ENCODE data around the gene STK38L.

Gene STK38L

GRCh38 chr12:27284021-27284420 is 39.9 kb downstream of the STK38L start:
- no peak overlapping the region for H3K4me3 ChIP-seq (ENCODE audit: low read depth, low read length)
- no peak for DNase-seq (ENCODE audit: low read depth)
- TF ChIP-seq, protein P1, sequence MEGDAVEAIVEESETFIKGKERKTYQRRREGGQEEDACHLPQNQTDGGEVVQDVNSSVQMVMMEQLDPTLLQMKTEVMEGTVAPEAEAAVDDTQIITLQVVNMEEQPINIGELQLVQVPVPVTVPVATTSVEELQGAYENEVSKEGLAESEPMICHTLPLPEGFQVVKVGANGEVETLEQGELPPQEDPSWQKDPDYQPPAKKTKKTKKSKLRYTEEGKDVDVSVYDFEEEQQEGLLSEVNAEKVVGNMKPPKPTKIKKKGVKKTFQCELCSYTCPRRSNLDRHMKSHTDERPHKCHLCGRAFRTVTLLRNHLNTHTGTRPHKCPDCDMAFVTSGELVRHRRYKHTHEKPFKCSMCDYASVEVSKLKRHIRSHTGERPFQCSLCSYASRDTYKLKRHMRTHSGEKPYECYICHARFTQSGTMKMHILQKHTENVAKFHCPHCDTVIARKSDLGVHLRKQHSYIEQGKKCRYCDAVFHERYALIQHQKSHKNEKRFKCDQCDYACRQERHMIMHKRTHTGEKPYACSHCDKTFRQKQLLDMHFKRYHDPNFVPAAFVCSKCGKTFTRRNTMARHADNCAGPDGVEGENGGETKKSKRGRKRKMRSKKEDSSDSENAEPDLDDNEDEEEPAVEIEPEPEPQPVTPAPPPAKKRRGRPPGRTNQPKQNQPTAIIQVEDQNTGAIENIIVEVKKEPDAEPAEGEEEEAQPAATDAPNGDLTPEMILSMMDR (IDR thresholded peaks at IDR 0.05; ENCODE audit: control insufficient read depth, extremely low read depth, insufficient read depth): no peak

DNA sequence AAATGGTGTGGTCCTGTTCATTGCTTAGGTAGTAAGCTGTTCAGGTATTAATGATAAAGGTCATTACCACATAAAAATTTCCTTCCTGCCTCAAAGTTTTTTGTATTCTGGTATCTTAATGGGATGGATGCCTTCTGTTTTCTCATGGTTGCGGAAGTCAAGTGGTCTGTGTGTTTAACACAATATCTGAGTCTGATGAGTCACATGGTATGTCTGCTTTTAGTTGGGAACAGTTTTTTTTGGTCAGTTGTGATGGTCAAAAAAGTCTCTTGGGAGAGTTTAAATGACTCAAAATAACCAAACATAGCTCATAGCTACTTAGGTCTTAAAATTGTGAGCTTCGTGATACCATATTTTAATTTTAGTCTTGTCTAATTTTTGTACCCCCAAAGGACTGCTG is 40.7 kb downstream of the STK38L start:
- TF ChIP-seq, protein P1 (IDR thresholded peaks at IDR 0.05; ENCODE audit: control insufficient read depth, extremely low read depth, insufficient read depth): no peak
- no peak overlapping the region for H3K4me3 ChIP-seq (ENCODE audit: low read depth, low read length)
- DNase-seq (ENCODE audit: low read depth): no peak

DNA sequence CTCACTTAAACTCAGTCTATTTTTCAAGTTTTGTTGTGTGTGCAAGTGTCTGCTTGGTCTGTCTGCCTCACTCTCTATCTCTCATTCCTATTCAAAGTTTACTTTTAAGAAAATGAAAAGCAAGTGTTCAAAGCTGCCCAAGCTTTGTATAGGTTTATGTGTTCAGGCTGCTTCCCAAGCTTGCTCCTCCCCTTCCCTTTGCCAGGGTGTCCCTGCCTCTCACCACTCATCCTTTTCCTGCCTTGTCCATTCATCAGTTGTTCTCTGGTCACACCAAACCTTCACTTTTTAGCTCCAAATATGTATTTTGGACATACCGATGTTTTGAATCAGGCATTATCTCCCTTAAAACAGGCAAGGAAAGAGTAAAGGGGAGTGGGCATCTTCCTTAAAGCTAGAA is 41.3 kb downstream of the STK38L start:
- no peak overlapping the region for H3K4me3 ChIP-seq (ENCODE audit: low read depth, low read length)
- TF ChIP-seq, protein P1 (IDR thresholded peaks at IDR 0.05; ENCODE audit: control insufficient read depth, extremely low read depth, insufficient read depth): no peak
- DNase-seq (ENCODE audit: low read depth): no peak

GRCh38 chr12:27289414-27289813 is 45.3 kb downstream of the STK38L start:
- no peak overlapping the region for H3K4me3 ChIP-seq (ENCODE audit: low read depth, low read length)
- DNase-seq (ENCODE audit: low read depth): no peak
- TF ChIP-seq, protein P1 (IDR thresholded peaks at IDR 0.05; ENCODE audit: control insufficient read depth, extremely low read depth, insufficient read depth): no peak

- DNase-seq (ENCODE audit: low read depth): no peak
- TF ChIP-seq, protein P1 (IDR thresholded peaks at IDR 0.05; ENCODE audit: control insufficient read depth, extremely low read depth, insufficient read depth): no peak
- H3K4me3 ChIP-seq (ENCODE audit: low read depth, low read length): no peak overlapping the region
These were observed 46.5 kb downstream of the STK38L start for GRCh38 chr12:27290501-27291168.

DNA sequence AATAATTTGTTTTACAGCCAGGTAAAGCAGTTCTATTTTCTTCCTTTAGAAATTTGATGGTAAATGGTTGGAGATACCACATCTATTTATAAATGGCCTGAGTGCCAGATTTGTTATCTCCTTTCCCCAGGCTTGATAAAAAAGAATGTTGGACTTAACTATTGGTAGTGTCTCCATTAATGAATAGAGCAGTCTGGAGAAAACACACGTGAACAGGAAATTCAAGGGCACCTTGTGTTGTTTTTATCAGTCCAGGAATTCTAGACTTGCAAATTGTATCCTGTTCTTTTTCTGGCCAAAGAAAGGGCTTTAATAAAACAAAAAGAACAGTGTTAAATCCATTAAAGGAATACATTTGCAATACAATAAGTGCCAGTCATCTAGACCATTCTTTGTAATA is 47.8 kb downstream of the STK38L start:
- DNase-seq (ENCODE audit: low read depth): no peak
- TF ChIP-seq, protein P1 (IDR thresholded peaks at IDR 0.05; ENCODE audit: control insufficient read depth, extremely low read depth, insufficient read depth): no peak
- H3K4me3 ChIP-seq (ENCODE audit: low read depth, low read length): no peak overlapping the region

DNA sequence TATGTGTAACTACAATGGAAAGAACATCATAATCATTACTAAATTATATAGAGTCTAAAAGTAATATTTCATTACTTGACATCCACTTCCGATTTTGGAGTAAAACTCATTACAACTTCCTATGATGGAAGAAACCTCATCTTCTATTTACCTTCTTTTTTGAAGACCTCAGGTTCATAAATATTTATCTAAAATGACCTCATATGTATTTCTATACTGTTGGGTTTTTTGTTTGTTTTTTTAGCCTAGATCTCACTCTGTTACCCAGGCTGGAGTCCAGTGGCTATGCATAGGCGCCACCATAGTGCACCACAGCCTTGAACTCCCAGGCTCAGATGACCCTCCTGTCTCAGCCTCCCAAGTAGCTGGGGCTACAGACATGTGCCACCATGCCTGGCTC is 48.6 kb downstream of the STK38L start:
- TF ChIP-seq, protein P1 (IDR thresholded peaks at IDR 0.05; ENCODE audit: control insufficient read depth, extremely low read depth, insufficient read depth): no peak

More for the DNA sequence above, 48.6 kb downstream of the STK38L start:
- no peak overlapping the region for H3K4me3 ChIP-seq (ENCODE audit: low read depth, low read length)
- no peak for DNase-seq (ENCODE audit: low read depth)
